ENCODE measurements around the gene RARA.
"Not testable (repeated sequence)": the region's sequence is repeated elsewhere in the genome, so short reads cannot be mapped to it uniquely, and the experiment has no call there.

DNA sequence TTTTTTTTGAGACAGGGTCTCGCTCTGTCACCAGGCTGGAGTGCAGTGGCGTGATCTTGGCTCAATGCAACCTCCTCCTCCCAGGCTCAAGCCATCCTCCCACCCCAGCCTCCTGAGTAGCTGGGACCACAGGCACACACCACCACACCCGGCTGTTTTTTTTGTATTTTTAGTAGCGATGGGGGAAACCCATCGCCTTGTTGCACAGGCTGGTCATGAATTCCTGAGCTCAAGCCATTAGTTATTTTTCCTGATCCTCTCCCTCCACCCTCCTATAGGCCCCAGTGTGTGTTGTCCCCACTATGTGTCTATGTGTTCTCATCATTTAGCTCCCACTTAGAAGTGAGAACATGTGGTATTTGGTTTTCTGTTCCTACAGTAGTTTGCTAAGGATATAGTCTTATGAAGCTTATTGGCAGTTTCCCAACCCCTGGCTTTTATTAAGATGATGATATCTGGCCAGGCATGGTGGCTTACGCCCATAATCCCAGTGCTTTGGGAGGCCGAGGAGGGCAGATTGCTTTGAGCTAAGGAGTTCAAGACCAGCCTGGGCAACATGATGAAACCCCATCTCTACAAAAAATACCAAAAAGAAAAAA is 9.7 kb upstream of the RARA start:
- TF ChIP-seq ZNF324 (tag by site-specific recombination; IDR thresholded peaks at IDR 0.05); REST (tag by site-specific recombination; IDR thresholded peaks at IDR 0.05); ZNF529 (tag by site-specific recombination; IDR thresholded peaks at IDR 0.05; ENCODE audit: insufficient replicate concordance); OSR2 (tag by site-specific recombination; IDR thresholded peaks at IDR 0.05); CTCF (tag by site-specific recombination; IDR thresholded peaks at IDR 0.05); ZBTB8A (tag by site-specific recombination; IDR thresholded peaks at IDR 0.05); GLI4 (tag by site-specific recombination; IDR thresholded peaks at IDR 0.05); ZNF555 (tag by site-specific recombination; conservative IDR thresholded peaks at IDR 0.05); HOXA7 (CRISPR knock-in tag; IDR thresholded peaks at IDR 0.05; ENCODE audit: borderline replicate concordance); ZNF785 (tag by site-specific recombination; IDR thresholded peaks at IDR 0.05); ZNF837 (tag by site-specific recombination; IDR thresholded peaks at IDR 0.05): not testable (repeated sequence)
- TF ChIP-seq, protein P1, sequence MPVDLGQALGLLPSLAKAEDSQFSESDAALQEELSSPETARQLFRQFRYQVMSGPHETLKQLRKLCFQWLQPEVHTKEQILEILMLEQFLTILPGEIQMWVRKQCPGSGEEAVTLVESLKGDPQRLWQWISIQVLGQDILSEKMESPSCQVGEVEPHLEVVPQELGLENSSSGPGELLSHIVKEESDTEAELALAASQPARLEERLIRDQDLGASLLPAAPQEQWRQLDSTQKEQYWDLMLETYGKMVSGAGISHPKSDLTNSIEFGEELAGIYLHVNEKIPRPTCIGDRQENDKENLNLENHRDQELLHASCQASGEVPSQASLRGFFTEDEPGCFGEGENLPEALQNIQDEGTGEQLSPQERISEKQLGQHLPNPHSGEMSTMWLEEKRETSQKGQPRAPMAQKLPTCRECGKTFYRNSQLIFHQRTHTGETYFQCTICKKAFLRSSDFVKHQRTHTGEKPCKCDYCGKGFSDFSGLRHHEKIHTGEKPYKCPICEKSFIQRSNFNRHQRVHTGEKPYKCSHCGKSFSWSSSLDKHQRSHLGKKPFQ (tag by site-specific recombination; IDR thresholded peaks at IDR 0.05) = not testable (repeated sequence)
